PFSK-1 (cell line): ENCODE data around the gene RBBP6.

ENCODE experiments used
- FOXP2 ChIP-seq: optimal IDR thresholded peaks from 2 replicates; pipeline ENCODE3; 2011; ENCODE audit warnings: borderline replicate concordance, control low read depth, inconsistent platforms; ENCODE audit not compliant: insufficient read depth; ENCODE audit errors: extremely low read length, extremely low read depth
- POLR2AphosphoS5 ChIP-seq: IDR thresholded peaks from 2 replicates; pipeline ENCODE4 v1.6.1; 2012; ENCODE audit warnings: low read depth, mild to moderate bottlenecking, control low read depth, low read length, moderate library complexity
- REST ChIP-seq, 2 experiments: IDR thresholded peaks; 2 replicates each; pipeline versions ENCODE4 v1.6.1 to v1.8.0; 2011 to 2012; ENCODE audit warnings: low read depth in 2 of 2, low read length in 2 of 2, control low read depth in 1 of 2, inconsistent platforms in 1 of 2, mild to moderate bottlenecking in 1 of 2, moderate library complexity in 1 of 2; ENCODE audit not compliant: insufficient read depth in 1 of 2
- SIN3A ChIP-seq: IDR thresholded peaks from 2 replicates; pipeline ENCODE4 v1.6.1; 2012; ENCODE audit warnings: mild to moderate bottlenecking, low read length, moderate library complexity, borderline replicate concordance; ENCODE audit not compliant: insufficient read depth
- TAF1 ChIP-seq: IDR thresholded peaks from 2 replicates; pipeline ENCODE4 v1.6.1; 2012; ENCODE audit warnings: low read length, control low read depth, borderline replicate concordance; ENCODE audit not compliant: insufficient read depth

Gene RBBP6

GRCh38 chr16:24572069-24572468 lies 32.7 kb downstream of the RBBP6 start:
- TF ChIP-seq SIN3A: no peak
- TF ChIP-seq POLR2AphosphoS5: no peak
- no peak for TF ChIP-seq REST (IDR thresholded peaks at IDR 0.05; ENCODE audit: insufficient read depth in 1 of 2, low read depth in 2 of 2, low read length in 2 of 2)
- TF ChIP-seq FOXP2: no peak
- TF ChIP-seq TAF1: no peak

- TF ChIP-seq POLR2AphosphoS5: no peak
- TF ChIP-seq FOXP2: no peak
Measured at GRCh38 chr16:24573141-24573540, 33.8 kb downstream of the RBBP6 start.

GRCh38 chr16:24577167-24577566 lies 37.8 kb downstream of the RBBP6 start:
- TF ChIP-seq TAF1: no peak
- no peak for TF ChIP-seq REST (IDR thresholded peaks at IDR 0.05; ENCODE audit: insufficient read depth in 1 of 2, low read depth in 2 of 2, low read length in 2 of 2)
- no peak for TF ChIP-seq FOXP2
- TF ChIP-seq SIN3A: no peak
- TF ChIP-seq POLR2AphosphoS5: no peak

- TF ChIP-seq TAF1 (no peak), FOXP2 (no peak), POLR2AphosphoS5 (no peak), SIN3A (no peak), REST (IDR thresholded peaks at IDR 0.05; ENCODE audit: insufficient read depth in 1 of 2, low read depth in 2 of 2, low read length in 2 of 2) (no peak)
Measured at GRCh38 chr16:24580665-24581064, 41.3 kb downstream of the RBBP6 start.

GRCh38 chr16:24583494-24583893 lies 44.1 kb downstream of the RBBP6 start:
- TF ChIP-seq FOXP2 (no peak), REST (IDR thresholded peaks at IDR 0.05; ENCODE audit: insufficient read depth in 1 of 2, low read depth in 2 of 2, low read length in 2 of 2) (no peak), TAF1 (no peak), POLR2AphosphoS5 (no peak), SIN3A (no peak)

- no peak for TF ChIP-seq FOXP2
- TF ChIP-seq POLR2AphosphoS5: no peak
- no peak for TF ChIP-seq TAF1
- no peak for TF ChIP-seq REST (IDR thresholded peaks at IDR 0.05; ENCODE audit: insufficient read depth in 1 of 2, low read depth in 2 of 2, low read length in 2 of 2)
- no peak for TF ChIP-seq SIN3A
Measured at GRCh38 chr16:24589997-24590396, 50.6 kb downstream of the RBBP6 start.
